Measurements from ENCODE around the gene EIF1AD. TPM values are rescaled to one million over a fixed set of nuclear protein-coding genes. Genes with fewer than 3 reads are reported as not detected.

The EIF1AD gene
- total RNA-seq, 1 donor from 2014 or later: 22.2 TPM

GRCh38 chr11:65978391-65979238, 23.3 kb downstream of the EIF1AD start:
- Histone ChIP-seq H3K79me2 (ENCODE audit: low read depth) (no peaks in the 10 kb centered on the region), H3F3A (ENCODE audit: low read depth) (no peaks in the 10 kb centered on the region), H3K36me3 (no peaks in the 10 kb centered on the region), H3K4me1 (no peaks in the 10 kb centered on the region), H3K4me2 (no peak overlapping the region), H3K27ac (no peak overlapping the region), H3K4me3 (no peak overlapping the region), H3K27me3 (no peaks in the 10 kb centered on the region), H3K9me3 (ENCODE audit: low read depth) (no peaks in the 10 kb centered on the region), H4K20me1 (ENCODE audit: low read depth) (no peaks in the 10 kb centered on the region), H3K9ac (no peak overlapping the region), H2AFZ (replicated peaks) (no peak overlapping the region)
- Mint-ChIP-seq H3K9me3 (no peaks in the 10 kb centered on the region), H3K27me3 (ENCODE audit: insufficient read depth, low read depth) (peaks cover 3% of the 10 kb centered on the region), H3K4me3 (no peak overlapping the region), H3K36me3 (peaks cover 16% of the 10 kb centered on the region), H3K4me1 (peaks cover 3% of the 10 kb centered on the region), H3K27ac (no peak overlapping the region)
- no peak for DNase-seq (ENCODE audit: low spot score)
- no peak for TF ChIP-seq EZH2phosphoT487 (IDR thresholded peaks at IDR 0.05)
- TF ChIP-seq, protein P1, sequence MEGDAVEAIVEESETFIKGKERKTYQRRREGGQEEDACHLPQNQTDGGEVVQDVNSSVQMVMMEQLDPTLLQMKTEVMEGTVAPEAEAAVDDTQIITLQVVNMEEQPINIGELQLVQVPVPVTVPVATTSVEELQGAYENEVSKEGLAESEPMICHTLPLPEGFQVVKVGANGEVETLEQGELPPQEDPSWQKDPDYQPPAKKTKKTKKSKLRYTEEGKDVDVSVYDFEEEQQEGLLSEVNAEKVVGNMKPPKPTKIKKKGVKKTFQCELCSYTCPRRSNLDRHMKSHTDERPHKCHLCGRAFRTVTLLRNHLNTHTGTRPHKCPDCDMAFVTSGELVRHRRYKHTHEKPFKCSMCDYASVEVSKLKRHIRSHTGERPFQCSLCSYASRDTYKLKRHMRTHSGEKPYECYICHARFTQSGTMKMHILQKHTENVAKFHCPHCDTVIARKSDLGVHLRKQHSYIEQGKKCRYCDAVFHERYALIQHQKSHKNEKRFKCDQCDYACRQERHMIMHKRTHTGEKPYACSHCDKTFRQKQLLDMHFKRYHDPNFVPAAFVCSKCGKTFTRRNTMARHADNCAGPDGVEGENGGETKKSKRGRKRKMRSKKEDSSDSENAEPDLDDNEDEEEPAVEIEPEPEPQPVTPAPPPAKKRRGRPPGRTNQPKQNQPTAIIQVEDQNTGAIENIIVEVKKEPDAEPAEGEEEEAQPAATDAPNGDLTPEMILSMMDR (IDR thresholded peaks at IDR 0.05): no peak
- no peak for TF ChIP-seq EZH2 (IDR thresholded peaks at IDR 0.05)

GRCh38 chr11:65977621-65978390, 24.2 kb downstream of the EIF1AD start:
- H3K27me3 ChIP-seq: no peaks in the 10 kb centered on the region
- no peaks in the 10 kb centered on the region for H3K9me3 ChIP-seq (ENCODE audit: low read depth)
- Mint-ChIP-seq H3K27me3 (ENCODE audit: insufficient read depth, low read depth) (peaks cover 3% of the 10 kb centered on the region), H3K4me1 (peaks cover 3% of the 10 kb centered on the region), H3K9me3 (no peaks in the 10 kb centered on the region), H3K4me3 (no peak overlapping the region), H3K36me3 (peaks cover 20% of the 10 kb centered on the region), H3K27ac (no peak overlapping the region)
- H3K79me2 ChIP-seq (ENCODE audit: low read depth): no peaks in the 10 kb centered on the region
- no peaks in the 10 kb centered on the region for H4K20me1 ChIP-seq (ENCODE audit: low read depth)
- H3F3A ChIP-seq (ENCODE audit: low read depth): no peaks in the 10 kb centered on the region
- H3K4me3 ChIP-seq: no peak overlapping the region
- no peak for TF ChIP-seq EZH2phosphoT487 (IDR thresholded peaks at IDR 0.05)
- H3K4me2 ChIP-seq: no peak overlapping the region
- DNase-seq (ENCODE audit: low spot score): no peak
- no peaks in the 10 kb centered on the region for H3K36me3 ChIP-seq
- H3K4me1 ChIP-seq: no peaks in the 10 kb centered on the region
- no peak overlapping the region for H3K27ac ChIP-seq
- H2AFZ ChIP-seq (replicated peaks): no peak overlapping the region
- H3K9ac ChIP-seq: no peak overlapping the region

DNA sequence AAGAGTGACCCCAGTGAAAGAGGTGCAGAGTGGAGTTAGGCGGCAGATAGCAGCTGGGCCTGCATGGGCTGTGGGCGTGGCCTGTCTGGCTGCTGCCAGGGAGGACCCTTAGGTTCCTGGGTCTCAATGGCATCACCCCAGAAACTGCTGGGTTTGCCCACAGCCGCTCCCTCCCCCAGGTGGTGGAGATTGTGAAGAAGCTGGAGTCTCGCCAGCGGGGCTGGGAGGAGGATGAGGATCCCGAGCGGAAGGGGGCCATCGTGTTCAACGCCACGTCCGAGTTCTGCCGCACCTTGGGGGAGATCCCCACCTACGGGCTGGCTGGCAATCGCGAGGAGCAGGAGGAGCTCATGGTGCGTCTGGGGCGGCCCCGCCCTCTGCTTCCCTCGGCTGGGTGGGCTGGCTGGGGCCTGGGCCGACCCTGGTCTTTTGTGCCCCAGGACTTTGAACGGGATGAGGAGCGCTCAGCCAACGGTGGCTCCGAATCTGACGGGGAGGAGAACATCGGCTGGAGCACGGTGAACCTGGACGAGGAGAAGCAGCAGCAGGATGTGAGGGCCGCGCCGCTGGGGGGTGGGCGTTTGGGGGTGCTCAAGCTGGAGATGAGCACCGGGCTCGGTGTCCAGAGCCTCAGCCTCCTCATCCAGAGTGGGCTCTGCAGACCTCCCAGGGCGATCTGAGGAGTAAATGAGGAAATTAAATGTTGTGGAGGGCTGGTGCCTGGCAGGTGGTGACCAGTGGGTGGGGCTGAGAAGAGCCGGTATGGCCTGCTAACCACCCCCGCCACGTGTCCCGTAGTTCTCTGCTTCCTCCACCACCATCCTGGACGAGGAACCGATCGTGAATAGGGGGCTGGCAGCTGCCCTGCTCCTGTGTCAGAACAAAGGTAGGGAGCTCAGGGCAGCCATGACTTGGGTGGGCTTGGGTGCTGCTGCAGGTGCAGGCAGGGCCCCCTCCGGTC, 25.5 kb downstream of the EIF1AD start:
- H3K4me1 ChIP-seq: no peaks in the 10 kb centered on the region
- H3K36me3 ChIP-seq: no peaks in the 10 kb centered on the region
- H3K79me2 ChIP-seq (ENCODE audit: low read depth): no peaks in the 10 kb centered on the region
- no peak overlapping the region for H2AFZ ChIP-seq (replicated peaks)
- H3K4me2 ChIP-seq: no peak overlapping the region
- Mint-ChIP-seq H3K4me1 (peaks cover 6% of the 10 kb centered on the region), H3K27ac (no peak overlapping the region), H3K4me3 (no peak overlapping the region), H3K27me3 (ENCODE audit: insufficient read depth, low read depth) (peaks cover 3% of the 10 kb centered on the region), H3K9me3 (no peaks in the 10 kb centered on the region), H3K36me3 (peaks cover 27% of the 10 kb centered on the region)
- no peak overlapping the region for H3K9ac ChIP-seq
- no peaks in the 10 kb centered on the region for H4K20me1 ChIP-seq (ENCODE audit: low read depth)
- DNase-seq (ENCODE audit: low spot score): no peak
- H3K27ac ChIP-seq: no peak overlapping the region
- no peaks in the 10 kb centered on the region for H3K27me3 ChIP-seq
- H3F3A ChIP-seq (ENCODE audit: low read depth): no peaks in the 10 kb centered on the region
- TF ChIP-seq EZH2phosphoT487 (IDR thresholded peaks at IDR 0.05) (no peak), EZH2 (IDR thresholded peaks at IDR 0.05) (no peak)
- TF ChIP-seq, protein P1 (IDR thresholded peaks at IDR 0.05): no peak
- H3K9me3 ChIP-seq (ENCODE audit: low read depth): no peaks in the 10 kb centered on the region
- no peak overlapping the region for H3K4me3 ChIP-seq
